ENCODE results near the gene TVP23A. TPM values are rescaled to one million over a fixed set of nuclear protein-coding genes. Genes with fewer than 3 reads are reported as not detected.

Gene TVP23A
- 3.5 TPM for polyA plus RNA-seq (2012; ENCODE audit: low read depth, missing spikeins)

- FAIRE-seq: no peak
- no peak for DNase-seq (ENCODE audit: insufficient read length, low spot score)
- TF ChIP-seq PAX5 (IDR thresholded peaks at IDR 0.05; ENCODE audit: insufficient read depth, low read length, severe bottlenecking): no peak
- no peak for TF ChIP-seq POU2F2 (IDR thresholded peaks at IDR 0.05; ENCODE audit: low read depth, low read length)
- no peak for TF ChIP-seq SPI1 (IDR thresholded peaks at IDR 0.05; ENCODE audit: low read depth, low read length)
- TF ChIP-seq POLR2A (IDR thresholded peaks at IDR 0.05; ENCODE audit: low read depth, low read length): no peak
- no peak for TF ChIP-seq TAF1 (IDR thresholded peaks at IDR 0.05; ENCODE audit: low read depth, low read length)
- no peak for TF ChIP-seq POLR2AphosphoS5 (IDR thresholded peaks at IDR 0.05; ENCODE audit: low read depth, low read length)
These were observed at the start of gene TVP23A for GRCh38 chr16:10817963-10818941. Gene TVP23A, minus strand, starts transcription at chr16:10818794. Its CDS starts 301 bp downstream, at chr16:10818493.

GRCh38 chr16:10868104-10868595 is 49.6 kb upstream of the TVP23A start:
- no peak for DNase-seq (ENCODE audit: insufficient read length, low spot score)
- TF ChIP-seq POLR2A (IDR thresholded peaks at IDR 0.05; ENCODE audit: low read depth, low read length): no peak
- no peak for TF ChIP-seq POLR2AphosphoS5 (IDR thresholded peaks at IDR 0.05; ENCODE audit: low read depth, low read length)
- no peak for TF ChIP-seq PAX5 (IDR thresholded peaks at IDR 0.05; ENCODE audit: insufficient read depth, low read length, severe bottlenecking)
- TF ChIP-seq SPI1 (IDR thresholded peaks at IDR 0.05; ENCODE audit: low read depth, low read length): no peak
- no peak for TF ChIP-seq TAF1 (IDR thresholded peaks at IDR 0.05; ENCODE audit: low read depth, low read length)
- TF ChIP-seq POU2F2 (IDR thresholded peaks at IDR 0.05; ENCODE audit: low read depth, low read length): no peak
- FAIRE-seq: peak; percentile 20

- TF ChIP-seq POU2F2 (IDR thresholded peaks at IDR 0.05; ENCODE audit: low read depth, low read length) (peak; percentile 59; the same call in 1 of the 2 replicates), SPI1 (IDR thresholded peaks at IDR 0.05; ENCODE audit: low read depth, low read length) (no peak)
- DNase-seq (ENCODE audit: insufficient read length, low spot score) (no peak), FAIRE-seq (peak; percentile 45)
These were observed 48.6 kb upstream of the TVP23A start for GRCh38 chr16:10867199-10867598.

GRCh38 chr16:10865991-10866966 is 47.7 kb upstream of the TVP23A start:
- DNase-seq (ENCODE audit: insufficient read length, low spot score) (no peak), FAIRE-seq (no peak)
- TF ChIP-seq SPI1 (IDR thresholded peaks at IDR 0.05; ENCODE audit: low read depth, low read length): no peak
- no peak for TF ChIP-seq POU2F2 (IDR thresholded peaks at IDR 0.05; ENCODE audit: low read depth, low read length)
- no peak for TF ChIP-seq POLR2AphosphoS5 (IDR thresholded peaks at IDR 0.05; ENCODE audit: low read depth, low read length)
- TF ChIP-seq POLR2A (IDR thresholded peaks at IDR 0.05; ENCODE audit: low read depth, low read length): no peak
- TF ChIP-seq TAF1 (IDR thresholded peaks at IDR 0.05; ENCODE audit: low read depth, low read length): no peak
- no peak for TF ChIP-seq PAX5 (IDR thresholded peaks at IDR 0.05; ENCODE audit: insufficient read depth, low read length, severe bottlenecking)

GRCh38 chr16:10862438-10862837 is 43.8 kb upstream of the TVP23A start:
- TF ChIP-seq POU2F2 (IDR thresholded peaks at IDR 0.05; ENCODE audit: low read depth, low read length) (no peak), POLR2AphosphoS5 (IDR thresholded peaks at IDR 0.05; ENCODE audit: low read depth, low read length) (no peak), POLR2A (IDR thresholded peaks at IDR 0.05; ENCODE audit: low read depth, low read length) (no peak), SPI1 (IDR thresholded peaks at IDR 0.05; ENCODE audit: low read depth, low read length) (no peak), TAF1 (IDR thresholded peaks at IDR 0.05; ENCODE audit: low read depth, low read length) (no peak), PAX5 (IDR thresholded peaks at IDR 0.05; ENCODE audit: insufficient read depth, low read length, severe bottlenecking) (no peak)
- DNase-seq (ENCODE audit: insufficient read length, low spot score) (no peak), FAIRE-seq (no peak)

GRCh38 chr16:10859658-10860057 is 41.1 kb upstream of the TVP23A start:
- no peak for TF ChIP-seq PAX5 (IDR thresholded peaks at IDR 0.05; ENCODE audit: insufficient read depth, low read length, severe bottlenecking)
- no peak for TF ChIP-seq POU2F2 (IDR thresholded peaks at IDR 0.05; ENCODE audit: low read depth, low read length)
- no peak for TF ChIP-seq POLR2A (IDR thresholded peaks at IDR 0.05; ENCODE audit: low read depth, low read length)
- no peak for TF ChIP-seq SPI1 (IDR thresholded peaks at IDR 0.05; ENCODE audit: low read depth, low read length)
- no peak for TF ChIP-seq TAF1 (IDR thresholded peaks at IDR 0.05; ENCODE audit: low read depth, low read length)
- DNase-seq (ENCODE audit: insufficient read length, low spot score): no peak
- no peak for FAIRE-seq

GRCh38 chr16:10859020-10859419 is 40.4 kb upstream of the TVP23A start:
- DNase-seq (ENCODE audit: insufficient read length, low spot score): no peak
- no peak for FAIRE-seq
- TF ChIP-seq PAX5 (IDR thresholded peaks at IDR 0.05; ENCODE audit: insufficient read depth, low read length, severe bottlenecking): no peak

GRCh38 chr16:10858203-10858602 is 39.6 kb upstream of the TVP23A start:
- FAIRE-seq: no peak
- no peak for TF ChIP-seq POLR2A (IDR thresholded peaks at IDR 0.05; ENCODE audit: low read depth, low read length)
- TF ChIP-seq POLR2AphosphoS5 (IDR thresholded peaks at IDR 0.05; ENCODE audit: low read depth, low read length): no peak
- TF ChIP-seq SPI1 (IDR thresholded peaks at IDR 0.05; ENCODE audit: low read depth, low read length): no peak
- TF ChIP-seq POU2F2 (IDR thresholded peaks at IDR 0.05; ENCODE audit: low read depth, low read length): no peak
- no peak for TF ChIP-seq PAX5 (IDR thresholded peaks at IDR 0.05; ENCODE audit: insufficient read depth, low read length, severe bottlenecking)
- no peak for TF ChIP-seq TAF1 (IDR thresholded peaks at IDR 0.05; ENCODE audit: low read depth, low read length)

GRCh38 chr16:10856042-10856441 is 37.4 kb upstream of the TVP23A start:
- no peak for FAIRE-seq
- no peak for TF ChIP-seq POLR2AphosphoS5 (IDR thresholded peaks at IDR 0.05; ENCODE audit: low read depth, low read length)
- no peak for TF ChIP-seq POLR2A (IDR thresholded peaks at IDR 0.05; ENCODE audit: low read depth, low read length)
- no peak for TF ChIP-seq POU2F2 (IDR thresholded peaks at IDR 0.05; ENCODE audit: low read depth, low read length)
- no peak for TF ChIP-seq PAX5 (IDR thresholded peaks at IDR 0.05; ENCODE audit: insufficient read depth, low read length, severe bottlenecking)
- TF ChIP-seq TAF1 (IDR thresholded peaks at IDR 0.05; ENCODE audit: low read depth, low read length): no peak
- TF ChIP-seq SPI1 (IDR thresholded peaks at IDR 0.05; ENCODE audit: low read depth, low read length): no peak

More at GRCh38 chr16:10858203-10858602, 39.6 kb upstream of the TVP23A start:
- DNase-seq (ENCODE audit: insufficient read length, low spot score): no peak

More at GRCh38 chr16:10856042-10856441, 37.4 kb upstream of the TVP23A start:
- no peak for DNase-seq (ENCODE audit: insufficient read length, low spot score)
